WTC11 (cell line): Measurements from ENCODE around the gene ZNF892. TPM values are rescaled to one million over a fixed set of nuclear protein-coding genes. Genes with fewer than 3 reads are reported as not detected.
"Not testable (repeated sequence)": the region's sequence is repeated elsewhere in the genome, so short reads cannot be mapped to it uniquely, and the experiment has no call there.

Experiments used
- ATAC-seq: fragments of 200-7000 bp; cut with Tn5 transposase; 2 replicates; pipeline ENCODE4 v1.10.0; 2021; ENCODE audit warnings: mild to moderate bottlenecking, moderate library complexity
- CTCF ChIA-PET: fragments of 300-600 bp; sonication (Branson Sonifier 250); formaldehyde crosslinking; loops from one replicate; lab custom pipeline; 2021; ENCODE audit warnings: antibody characterized with exemption; lab: Charles Lee
- POLR2A ChIA-PET: fragments of 350-600 bp; sonication (Branson Sonifier 250); formaldehyde crosslinking; loops from one replicate; lab custom pipeline; 2021; ENCODE audit warnings: antibody characterized with exemption; lab: Charles Lee
- DNase-seq: peaks from one replicate; pipeline ENCODE4 v3.0.0; 2021; ENCODE audit warnings: low spot score
- H3K27ac Mint-ChIP-seq: 2 replicates; pipeline ENCODE4 v1.8.0; 2021; ENCODE audit warnings: mixed read lengths
- H3K27me3 Mint-ChIP-seq: 2 replicates; pipeline ENCODE4 v1.8.0; 2021; ENCODE audit warnings: low read depth, mild to moderate bottlenecking, moderate library complexity, mixed read lengths
- H3K36me3 Mint-ChIP-seq: 2 replicates; pipeline ENCODE4 v1.8.0; 2021; ENCODE audit warnings: mixed read lengths
- H3K4me1 Mint-ChIP-seq: 2 replicates; pipeline ENCODE4 v1.8.0; 2022; ENCODE audit warnings: mixed read lengths
- H3K4me3 Mint-ChIP-seq: 2 replicates; pipeline ENCODE4 v1.8.0; 2021; ENCODE audit warnings: mild to moderate bottlenecking, moderate library complexity, mixed read lengths
- H3K9me3 Mint-ChIP-seq: 2 replicates; pipeline ENCODE4 v1.8.0; 2021; ENCODE audit warnings: mixed read lengths
- ETV6 ChIP-seq: sonication (generic); formaldehyde crosslinking; IDR thresholded peaks from 2 replicates; pipeline ENCODE4 v1.8.1; 2022; ENCODE audit warnings: mild to moderate bottlenecking, missing genetic modification reagents
- NFE2L1 ChIP-seq: sonication (generic); formaldehyde crosslinking; IDR thresholded peaks from 2 replicates; pipeline ENCODE4 v1.8.1; 2023; ENCODE audit warnings: missing genetic modification reagents
- ZNF317 ChIP-seq: sonication (generic); formaldehyde crosslinking; IDR thresholded peaks from 2 replicates; pipeline ENCODE4 v1.8.1; 2023; ENCODE audit warnings: low read depth, mild to moderate bottlenecking, moderate library complexity, missing genetic modification reagents, borderline replicate concordance
- total RNA-seq: library from RNA; stranded (reverse); gene quantifications from 3 replicates; pipeline ENCODE4 v1.2.3, GENCODE V29; 2021
- TF ChIP-seq, protein P1 (sequence below): fragments of 250-450 bp; sonication (Bioruptor Pico); IDR thresholded peaks from 2 replicates; pipeline ENCODE4 v1.9.0; 2021; ENCODE audit warnings: mild to moderate bottlenecking, borderline replicate concordance

ZNF892 gene
- total RNA-seq, 1 experiment from 2014 or later, result 9.4 TPM

DNA sequence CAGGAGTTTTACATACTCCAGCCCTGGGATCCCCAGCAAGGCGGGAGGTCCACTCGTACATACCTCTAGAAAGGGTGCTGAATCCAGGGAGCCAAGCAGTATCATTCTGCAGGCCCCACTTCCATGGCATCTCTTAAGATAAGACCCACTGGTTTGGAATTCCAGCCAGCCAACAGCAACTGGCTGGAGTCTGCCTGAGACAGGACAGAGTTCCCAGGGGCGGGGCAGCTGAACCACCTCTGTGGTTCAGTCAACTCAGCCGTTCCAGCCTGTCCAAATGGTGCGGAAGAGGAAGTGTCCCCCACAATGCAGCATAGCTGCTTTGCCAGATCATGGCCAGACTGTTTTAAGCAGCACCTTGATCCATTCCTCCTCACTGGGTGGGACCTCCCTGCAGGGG is 33.2 kb downstream of the ZNF892 start (continued):
- TF ChIP-seq, protein P1, sequence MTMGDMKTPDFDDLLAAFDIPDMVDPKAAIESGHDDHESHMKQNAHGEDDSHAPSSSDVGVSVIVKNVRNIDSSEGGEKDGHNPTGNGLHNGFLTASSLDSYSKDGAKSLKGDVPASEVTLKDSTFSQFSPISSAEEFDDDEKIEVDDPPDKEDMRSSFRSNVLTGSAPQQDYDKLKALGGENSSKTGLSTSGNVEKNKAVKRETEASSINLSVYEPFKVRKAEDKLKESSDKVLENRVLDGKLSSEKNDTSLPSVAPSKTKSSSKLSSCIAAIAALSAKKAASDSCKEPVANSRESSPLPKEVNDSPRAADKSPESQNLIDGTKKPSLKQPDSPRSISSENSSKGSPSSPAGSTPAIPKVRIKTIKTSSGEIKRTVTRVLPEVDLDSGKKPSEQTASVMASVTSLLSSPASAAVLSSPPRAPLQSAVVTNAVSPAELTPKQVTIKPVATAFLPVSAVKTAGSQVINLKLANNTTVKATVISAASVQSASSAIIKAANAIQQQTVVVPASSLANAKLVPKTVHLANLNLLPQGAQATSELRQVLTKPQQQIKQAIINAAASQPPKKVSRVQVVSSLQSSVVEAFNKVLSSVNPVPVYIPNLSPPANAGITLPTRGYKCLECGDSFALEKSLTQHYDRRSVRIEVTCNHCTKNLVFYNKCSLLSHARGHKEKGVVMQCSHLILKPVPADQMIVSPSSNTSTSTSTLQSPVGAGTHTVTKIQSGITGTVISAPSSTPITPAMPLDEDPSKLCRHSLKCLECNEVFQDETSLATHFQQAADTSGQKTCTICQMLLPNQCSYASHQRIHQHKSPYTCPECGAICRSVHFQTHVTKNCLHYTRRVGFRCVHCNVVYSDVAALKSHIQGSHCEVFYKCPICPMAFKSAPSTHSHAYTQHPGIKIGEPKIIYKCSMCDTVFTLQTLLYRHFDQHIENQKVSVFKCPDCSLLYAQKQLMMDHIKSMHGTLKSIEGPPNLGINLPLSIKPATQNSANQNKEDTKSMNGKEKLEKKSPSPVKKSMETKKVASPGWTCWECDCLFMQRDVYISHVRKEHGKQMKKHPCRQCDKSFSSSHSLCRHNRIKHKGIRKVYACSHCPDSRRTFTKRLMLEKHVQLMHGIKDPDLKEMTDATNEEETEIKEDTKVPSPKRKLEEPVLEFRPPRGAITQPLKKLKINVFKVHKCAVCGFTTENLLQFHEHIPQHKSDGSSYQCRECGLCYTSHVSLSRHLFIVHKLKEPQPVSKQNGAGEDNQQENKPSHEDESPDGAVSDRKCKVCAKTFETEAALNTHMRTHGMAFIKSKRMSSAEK (CRISPR knock-in tag), result no peak
- no peak for TF ChIP-seq ETV6 (CRISPR knock-in tag)
- no peak for TF ChIP-seq NFE2L1

GRCh38 chr2:95242084-95242483 is 34.8 kb downstream of the ZNF892 start:
- CTCF ChIA-PET, result interaction anchor here (1.5 kb wide), 1 partner anchor 10 kb away, joined by 8 read pairs; no protein-coding TSS in a partner anchor
- DNase-seq, H3K4me3 Mint-ChIP-seq, POLR2A ChIA-PET, H3K27ac Mint-ChIP-seq, H3K4me1 Mint-ChIP-seq, ATAC-seq: not testable (repeated sequence)
- TF ChIP-seq ZNF317 (CRISPR knock-in tag), result peak; percentile 87
- Mint-ChIP-seq H3K9me3 (peaks cover 75% of the 10 kb centered on the region), H3K36me3 (peaks cover 40% of the 10 kb centered on the region), H3K27me3 (peaks cover 34% of the 10 kb centered on the region)

Other genes starting within 250 kb of the ZNF892 start
- gene MAL, start 181.8 kb upstream of the ZNF892 start, total RNA-seq, result 0.22 to 0.39 TPM in 2 of 3 replicates, not detected in the other
- gene MRPS5, start 85.7 kb upstream of the ZNF892 start, total RNA-seq, result 60.4 to 70.3 TPM (median 62.2 TPM) in 3 replicates
- gene ZNF514, start 47.7 kb upstream of the ZNF892 start, total RNA-seq, result 18.0 to 19.3 TPM (median 18.2 TPM) in 3 replicates
- gene ZNF2, start 41.7 kb upstream of the ZNF892 start, total RNA-seq, result 2.4 to 3.5 TPM (median 3.4 TPM) in 3 replicates
- 7.9 to 11.8 TPM (median 8.3 TPM) in 3 replicates for gene PROM2, start 66.9 kb downstream of the ZNF892 start, total RNA-seq
- gene KCNIP3, start 89.8 kb downstream of the ZNF892 start, total RNA-seq, result 2.1 to 3.3 TPM (median 3.1 TPM) in 3 replicates
- gene FAHD2A, start 195.2 kb downstream of the ZNF892 start, total RNA-seq, result 39.8 to 47.9 TPM (median 45.4 TPM) in 3 replicates